PFSK-1 (cell line): ENCODE data around the gene SIX3.

Experiments
- FOXP2 ChIP-seq: optimal IDR thresholded peaks from 2 replicates; pipeline ENCODE3; 2011; ENCODE audit warnings: borderline replicate concordance, control low read depth, inconsistent platforms; ENCODE audit not compliant: insufficient read depth; ENCODE audit errors: extremely low read length, extremely low read depth
- POLR2AphosphoS5 ChIP-seq: IDR thresholded peaks from 2 replicates; pipeline ENCODE4 v1.6.1; 2012; ENCODE audit warnings: low read depth, mild to moderate bottlenecking, control low read depth, low read length, moderate library complexity
- SIN3A ChIP-seq: IDR thresholded peaks from 2 replicates; pipeline ENCODE4 v1.6.1; 2012; ENCODE audit warnings: mild to moderate bottlenecking, low read length, moderate library complexity, borderline replicate concordance; ENCODE audit not compliant: insufficient read depth
- TAF1 ChIP-seq: IDR thresholded peaks from 2 replicates; pipeline ENCODE4 v1.6.1; 2012; ENCODE audit warnings: low read length, control low read depth, borderline replicate concordance; ENCODE audit not compliant: insufficient read depth
- TF ChIP-seq, protein P1 (sequence below), 2 experiments: IDR thresholded peaks; 2 replicates each; pipeline versions ENCODE4 v1.6.1 to v1.8.0; 2011 to 2012; ENCODE audit warnings: low read depth in 2 of 2, low read length in 2 of 2, control low read depth in 1 of 2, inconsistent platforms in 1 of 2, mild to moderate bottlenecking in 1 of 2, moderate library complexity in 1 of 2; ENCODE audit not compliant: insufficient read depth in 1 of 2

SIX3 gene

GRCh38 chr2:44970846-44971450 lies 29.4 kb downstream of the SIX3 start:
- TF ChIP-seq SIN3A (no peak), TAF1 (no peak), FOXP2 (no peak)

DNA sequence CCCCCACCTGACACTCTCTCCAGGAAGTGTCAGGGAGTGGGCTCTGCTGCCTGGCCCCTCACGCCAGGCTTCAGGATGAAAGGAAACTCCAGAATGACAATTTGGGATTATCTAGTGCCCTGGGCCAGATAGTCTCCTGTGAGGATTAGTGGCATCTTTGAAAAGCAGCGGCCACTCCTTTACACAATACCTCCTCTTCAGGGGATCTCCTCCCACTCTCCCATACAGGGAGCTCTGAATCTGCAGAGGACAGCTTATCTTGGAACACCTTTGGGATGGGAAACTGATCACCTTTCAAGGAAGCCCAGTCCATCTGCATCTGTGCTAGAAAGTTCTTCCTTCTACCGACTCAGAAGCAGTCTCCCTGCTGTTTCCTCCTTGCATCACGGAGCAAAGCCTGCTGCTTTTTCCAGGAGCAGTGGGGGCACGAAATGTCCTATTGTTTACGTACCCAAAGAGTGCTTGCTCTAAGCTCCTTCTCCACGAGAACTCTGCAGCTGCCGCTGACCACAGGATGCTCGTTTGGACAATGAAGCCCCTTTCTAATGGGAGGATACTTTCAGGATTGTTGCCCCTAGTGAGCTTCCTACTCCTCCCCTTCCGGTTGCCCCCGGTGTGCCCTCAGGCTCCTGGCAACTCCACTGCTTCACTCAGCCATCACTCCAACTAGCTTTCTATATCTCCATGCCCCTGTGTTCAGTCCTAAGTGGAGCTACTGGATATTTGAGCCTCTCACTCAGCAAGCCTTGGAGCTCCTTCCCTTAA lies 31.5 kb downstream of the SIX3 start:
- no peak for TF ChIP-seq TAF1
- no peak for TF ChIP-seq FOXP2
- TF ChIP-seq, protein P1, sequence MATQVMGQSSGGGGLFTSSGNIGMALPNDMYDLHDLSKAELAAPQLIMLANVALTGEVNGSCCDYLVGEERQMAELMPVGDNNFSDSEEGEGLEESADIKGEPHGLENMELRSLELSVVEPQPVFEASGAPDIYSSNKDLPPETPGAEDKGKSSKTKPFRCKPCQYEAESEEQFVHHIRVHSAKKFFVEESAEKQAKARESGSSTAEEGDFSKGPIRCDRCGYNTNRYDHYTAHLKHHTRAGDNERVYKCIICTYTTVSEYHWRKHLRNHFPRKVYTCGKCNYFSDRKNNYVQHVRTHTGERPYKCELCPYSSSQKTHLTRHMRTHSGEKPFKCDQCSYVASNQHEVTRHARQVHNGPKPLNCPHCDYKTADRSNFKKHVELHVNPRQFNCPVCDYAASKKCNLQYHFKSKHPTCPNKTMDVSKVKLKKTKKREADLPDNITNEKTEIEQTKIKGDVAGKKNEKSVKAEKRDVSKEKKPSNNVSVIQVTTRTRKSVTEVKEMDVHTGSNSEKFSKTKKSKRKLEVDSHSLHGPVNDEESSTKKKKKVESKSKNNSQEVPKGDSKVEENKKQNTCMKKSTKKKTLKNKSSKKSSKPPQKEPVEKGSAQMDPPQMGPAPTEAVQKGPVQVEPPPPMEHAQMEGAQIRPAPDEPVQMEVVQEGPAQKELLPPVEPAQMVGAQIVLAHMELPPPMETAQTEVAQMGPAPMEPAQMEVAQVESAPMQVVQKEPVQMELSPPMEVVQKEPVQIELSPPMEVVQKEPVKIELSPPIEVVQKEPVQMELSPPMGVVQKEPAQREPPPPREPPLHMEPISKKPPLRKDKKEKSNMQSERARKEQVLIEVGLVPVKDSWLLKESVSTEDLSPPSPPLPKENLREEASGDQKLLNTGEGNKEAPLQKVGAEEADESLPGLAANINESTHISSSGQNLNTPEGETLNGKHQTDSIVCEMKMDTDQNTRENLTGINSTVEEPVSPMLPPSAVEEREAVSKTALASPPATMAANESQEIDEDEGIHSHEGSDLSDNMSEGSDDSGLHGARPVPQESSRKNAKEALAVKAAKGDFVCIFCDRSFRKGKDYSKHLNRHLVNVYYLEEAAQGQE (IDR thresholded peaks at IDR 0.05; ENCODE audit: insufficient read depth in 1 of 2, low read depth in 2 of 2, low read length in 2 of 2), result no peak
- TF ChIP-seq POLR2AphosphoS5, result no peak
- no peak for TF ChIP-seq SIN3A

- TF ChIP-seq SIN3A (no peak), POLR2AphosphoS5 (no peak)
- TF ChIP-seq, protein P1 (IDR thresholded peaks at IDR 0.05; ENCODE audit: insufficient read depth in 1 of 2, low read depth in 2 of 2, low read length in 2 of 2), result no peak
Observed at GRCh38 chr2:44974064-44974715, 32.7 kb downstream of the SIX3 start.

DNA sequence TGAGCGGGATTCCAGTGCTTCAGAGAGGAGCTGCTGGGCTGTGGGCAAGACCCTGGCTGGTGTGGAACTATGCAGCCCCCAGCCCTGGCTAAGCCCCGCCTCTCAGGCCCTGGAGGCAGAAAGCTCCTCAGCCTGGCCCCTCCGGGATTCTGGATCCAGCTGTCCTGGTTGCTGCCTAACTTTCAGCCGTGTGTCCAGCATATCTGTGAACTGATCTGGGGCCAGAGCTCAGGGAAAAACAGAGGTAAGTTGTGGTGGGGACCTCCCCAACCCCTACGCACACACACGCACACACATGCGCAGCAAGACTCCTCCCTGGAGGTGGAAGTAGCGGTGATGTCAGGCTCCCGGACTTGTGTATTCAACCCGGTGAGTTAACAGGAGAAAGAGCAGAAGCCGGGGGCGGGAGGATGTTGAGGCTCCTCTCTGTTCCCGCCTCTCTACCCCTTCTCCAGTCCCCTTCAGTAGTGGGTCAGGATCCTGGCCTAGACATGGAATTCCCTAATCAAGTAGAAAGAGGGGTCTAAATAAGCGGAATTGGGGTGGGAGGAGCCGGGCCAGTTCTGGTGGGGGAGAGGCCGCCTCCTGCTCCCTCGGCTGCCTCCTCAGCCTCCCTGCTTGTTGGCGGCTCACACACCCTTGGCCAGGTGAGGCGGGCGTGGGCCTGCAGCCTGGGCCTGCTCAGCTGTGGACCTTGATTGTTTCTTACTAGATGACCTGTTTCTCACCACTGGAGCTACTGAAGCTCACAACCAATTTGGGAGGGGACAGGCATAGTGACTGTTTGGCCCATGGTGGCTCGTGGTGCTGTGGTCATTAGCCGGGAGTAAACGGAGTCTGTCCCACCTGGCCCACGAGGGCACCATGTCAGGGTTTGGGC lies 34.3 kb downstream of the SIX3 start:
- TF ChIP-seq, protein P1 (IDR thresholded peaks at IDR 0.05; ENCODE audit: insufficient read depth in 1 of 2, low read depth in 2 of 2, low read length in 2 of 2), result no peak
- TF ChIP-seq TAF1 (no peak), SIN3A (no peak), FOXP2 (no peak), POLR2AphosphoS5 (no peak)

- TF ChIP-seq POLR2AphosphoS5, result no peak
- no peak for TF ChIP-seq FOXP2
- TF ChIP-seq, protein P1 (IDR thresholded peaks at IDR 0.05; ENCODE audit: insufficient read depth in 1 of 2, low read depth in 2 of 2, low read length in 2 of 2), result no peak
- no peak for TF ChIP-seq SIN3A
- TF ChIP-seq TAF1, result no peak
Observed at GRCh38 chr2:44979581-44979980, 38.1 kb downstream of the SIX3 start.
